ENCODE data around the gene ARSG.

ARSG gene

DNA sequence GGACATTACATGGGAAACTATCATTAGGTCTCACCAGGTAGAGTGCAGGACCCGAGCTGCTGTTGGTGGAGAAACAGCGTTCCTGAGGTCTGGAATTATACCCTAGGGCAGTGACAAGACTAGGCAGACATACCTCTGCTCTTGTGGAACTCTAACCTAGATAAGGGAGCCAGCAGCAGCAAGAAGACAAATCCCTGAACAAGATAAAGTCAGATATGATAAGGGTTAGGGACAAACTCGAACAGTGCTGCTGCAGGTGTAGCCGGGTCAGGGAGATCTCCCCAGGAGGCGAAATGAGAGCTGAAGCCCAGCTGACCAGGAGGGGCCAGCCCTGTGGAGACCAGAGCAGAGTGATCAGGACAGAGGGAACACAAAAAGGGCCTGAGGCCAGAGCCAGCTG, 34.7 kb downstream of the ARSG start:
- Histone ChIP-seq H2AFZ (ENCODE audit: low read depth) (no peak overlapping the region), H3K27ac (no peak overlapping the region), H3K4me1 (ENCODE audit: low read depth, poor library complexity, severe bottlenecking) (no peaks in the 10 kb centered on the region), H3K4me3 (IDR thresholded peaks at IDR 0.05; ENCODE audit: insufficient read depth, low read depth, low read length) (no peak overlapping the region), H3K9ac (no peak overlapping the region), H4K20me1 (ENCODE audit: insufficient read depth) (no peaks in the 10 kb centered on the region), H3K36me3 (ENCODE audit: insufficient read depth) (no peaks in the 10 kb centered on the region), H3K4me2 (no peak overlapping the region), H3K79me2 (ENCODE audit: insufficient read depth, low read depth) (no peaks in the 10 kb centered on the region), H3K27me3 (ENCODE audit: insufficient read depth, low read depth) (no peaks in the 10 kb centered on the region)
- TF ChIP-seq, protein P1, sequence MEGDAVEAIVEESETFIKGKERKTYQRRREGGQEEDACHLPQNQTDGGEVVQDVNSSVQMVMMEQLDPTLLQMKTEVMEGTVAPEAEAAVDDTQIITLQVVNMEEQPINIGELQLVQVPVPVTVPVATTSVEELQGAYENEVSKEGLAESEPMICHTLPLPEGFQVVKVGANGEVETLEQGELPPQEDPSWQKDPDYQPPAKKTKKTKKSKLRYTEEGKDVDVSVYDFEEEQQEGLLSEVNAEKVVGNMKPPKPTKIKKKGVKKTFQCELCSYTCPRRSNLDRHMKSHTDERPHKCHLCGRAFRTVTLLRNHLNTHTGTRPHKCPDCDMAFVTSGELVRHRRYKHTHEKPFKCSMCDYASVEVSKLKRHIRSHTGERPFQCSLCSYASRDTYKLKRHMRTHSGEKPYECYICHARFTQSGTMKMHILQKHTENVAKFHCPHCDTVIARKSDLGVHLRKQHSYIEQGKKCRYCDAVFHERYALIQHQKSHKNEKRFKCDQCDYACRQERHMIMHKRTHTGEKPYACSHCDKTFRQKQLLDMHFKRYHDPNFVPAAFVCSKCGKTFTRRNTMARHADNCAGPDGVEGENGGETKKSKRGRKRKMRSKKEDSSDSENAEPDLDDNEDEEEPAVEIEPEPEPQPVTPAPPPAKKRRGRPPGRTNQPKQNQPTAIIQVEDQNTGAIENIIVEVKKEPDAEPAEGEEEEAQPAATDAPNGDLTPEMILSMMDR (conservative IDR thresholded peaks at IDR 0.05; ENCODE audit: low read depth, low read length): no peak

DNA sequence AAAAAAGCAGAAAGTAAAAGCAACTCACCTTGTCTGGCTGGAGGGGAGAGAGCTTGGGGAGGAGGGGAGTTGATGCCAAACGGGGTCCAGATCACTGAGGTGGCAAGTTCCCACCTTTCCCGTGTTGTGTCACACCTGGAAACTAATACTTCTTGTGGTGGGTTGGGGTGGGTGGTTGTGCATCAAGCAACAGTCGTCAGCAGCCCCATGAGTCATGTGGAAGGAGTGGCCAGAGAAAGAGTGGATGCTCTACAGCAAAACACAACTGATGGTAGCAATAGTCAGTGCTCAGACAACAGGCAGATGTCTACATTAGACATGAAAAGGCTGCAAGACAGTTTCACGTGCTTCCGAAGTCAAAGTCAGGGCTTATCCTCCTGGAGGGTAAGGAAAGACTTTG, 35.4 kb downstream of the ARSG start:
- Histone ChIP-seq H3K79me2 (ENCODE audit: insufficient read depth, low read depth) (no peaks in the 10 kb centered on the region), H3K4me2 (no peak overlapping the region), H3K9ac (no peak overlapping the region), H4K20me1 (ENCODE audit: insufficient read depth) (no peaks in the 10 kb centered on the region), H2AFZ (ENCODE audit: low read depth) (no peak overlapping the region), H3K4me3 (IDR thresholded peaks at IDR 0.05; ENCODE audit: insufficient read depth, low read depth, low read length) (no peak overlapping the region), H3K36me3 (ENCODE audit: insufficient read depth) (no peaks in the 10 kb centered on the region), H3K27me3 (ENCODE audit: insufficient read depth, low read depth) (no peaks in the 10 kb centered on the region), H3K4me1 (ENCODE audit: low read depth, poor library complexity, severe bottlenecking) (no peaks in the 10 kb centered on the region), H3K27ac (no peak overlapping the region)
- TF ChIP-seq, protein P1 (conservative IDR thresholded peaks at IDR 0.05; ENCODE audit: low read depth, low read length): no peak

DNA sequence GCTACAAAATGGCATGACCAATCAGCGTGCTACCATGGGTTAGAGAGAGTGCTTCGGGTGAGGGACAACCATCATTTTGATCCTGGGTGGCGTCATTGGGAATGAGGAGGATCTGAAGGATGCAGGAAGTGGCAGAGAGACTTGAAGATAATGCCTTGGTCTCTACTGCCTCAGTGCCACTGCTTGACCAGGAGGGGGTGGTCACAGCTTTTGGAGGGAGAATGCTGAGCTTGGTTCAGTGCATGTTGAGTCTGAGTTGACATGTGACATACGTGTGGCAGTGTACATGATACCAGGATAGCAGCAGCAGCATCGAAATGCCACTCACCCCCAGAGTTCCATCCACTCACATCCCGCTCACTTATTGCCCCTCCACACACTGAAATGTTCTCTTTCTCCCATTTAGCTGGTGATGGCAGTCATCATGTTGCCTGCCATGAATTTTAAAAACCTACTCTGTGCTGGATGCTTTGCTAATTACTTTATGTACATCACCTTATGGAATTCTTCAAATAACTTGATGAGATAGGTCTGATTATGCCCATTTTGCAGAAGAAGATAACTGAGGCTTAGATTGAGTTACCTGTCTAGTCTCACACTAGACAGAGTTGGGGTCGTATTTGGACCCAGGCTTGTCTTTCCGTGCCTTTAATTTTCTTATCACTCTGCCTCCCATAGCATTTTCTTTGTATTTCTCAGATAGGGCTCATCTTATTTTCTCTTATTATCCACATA, 36.7 kb downstream of the ARSG start:
- no peak overlapping the region for H3K27ac ChIP-seq
- no peak overlapping the region for H2AFZ ChIP-seq (ENCODE audit: low read depth)
- no peaks in the 10 kb centered on the region for H3K79me2 ChIP-seq (ENCODE audit: insufficient read depth, low read depth)
- TF ChIP-seq, protein P1 (conservative IDR thresholded peaks at IDR 0.05; ENCODE audit: low read depth, low read length): no peak
- H3K9ac ChIP-seq: no peak overlapping the region
- H3K4me1 ChIP-seq (ENCODE audit: low read depth, poor library complexity, severe bottlenecking): no peaks in the 10 kb centered on the region
- no peaks in the 10 kb centered on the region for H3K27me3 ChIP-seq (ENCODE audit: insufficient read depth, low read depth)
- no peak overlapping the region for H3K4me2 ChIP-seq
- H3K36me3 ChIP-seq (ENCODE audit: insufficient read depth): no peaks in the 10 kb centered on the region
- no peak overlapping the region for H3K4me3 ChIP-seq (IDR thresholded peaks at IDR 0.05; ENCODE audit: insufficient read depth, low read depth, low read length)
- H4K20me1 ChIP-seq (ENCODE audit: insufficient read depth): no peaks in the 10 kb centered on the region

DNA sequence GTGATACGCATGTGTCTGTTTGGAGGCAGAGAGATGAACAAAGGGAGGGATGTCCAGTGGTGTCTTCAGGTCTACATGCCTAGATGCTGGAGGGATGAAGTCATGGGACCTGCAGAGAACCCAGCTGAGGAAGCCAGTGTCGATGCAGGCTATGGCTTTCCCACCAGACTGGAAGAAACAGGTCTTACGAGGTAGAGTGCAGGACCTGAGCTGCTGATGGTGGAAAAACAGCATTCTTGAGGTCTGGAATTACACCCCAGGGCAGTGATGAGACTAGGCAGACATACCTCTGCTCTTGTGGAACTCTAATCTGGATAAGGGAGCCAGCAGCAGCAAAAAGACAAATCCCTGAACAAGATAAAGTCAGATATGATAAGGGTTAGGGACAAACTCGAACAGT, 37.4 kb downstream of the ARSG start:
- TF ChIP-seq, protein P1 (conservative IDR thresholded peaks at IDR 0.05; ENCODE audit: low read depth, low read length): no peak
- H3K9ac ChIP-seq: no peak overlapping the region
- H3K4me1 ChIP-seq (ENCODE audit: low read depth, poor library complexity, severe bottlenecking): no peaks in the 10 kb centered on the region
- no peaks in the 10 kb centered on the region for H3K27me3 ChIP-seq (ENCODE audit: insufficient read depth, low read depth)
- H3K4me3 ChIP-seq (IDR thresholded peaks at IDR 0.05; ENCODE audit: insufficient read depth, low read depth, low read length): no peak overlapping the region
- no peaks in the 10 kb centered on the region for H4K20me1 ChIP-seq (ENCODE audit: insufficient read depth)
- no peak overlapping the region for H3K4me2 ChIP-seq
- H3K79me2 ChIP-seq (ENCODE audit: insufficient read depth, low read depth): no peaks in the 10 kb centered on the region
- H3K27ac ChIP-seq: no peak overlapping the region
- H3K36me3 ChIP-seq (ENCODE audit: insufficient read depth): no peaks in the 10 kb centered on the region
- H2AFZ ChIP-seq (ENCODE audit: low read depth): no peak overlapping the region
